Fibroblast of peridontal ligament (primary cell): ENCODE measurements around the gene SLC39A8.

Source experiments
- DNase-seq: peaks from one replicate; pipeline ENCODE4 v3.0.0-alpha.2; 2010; ENCODE audit errors: extremely low read depth

The SLC39A8 gene

GRCh38 chr4:102234243-102234838 lies 110.9 kb downstream of the SLC39A8 start:
- no peak for DNase-seq

- no peak for DNase-seq
These were observed 115.1 kb downstream of the SLC39A8 start for GRCh38 chr4:102230194-102230593.

GRCh38 chr4:102227388-102227787 lies 117.9 kb downstream of the SLC39A8 start:
- no peak for DNase-seq

- DNase-seq: no peak
These were observed 121.8 kb downstream of the SLC39A8 start for GRCh38 chr4:102223461-102223860.

GRCh38 chr4:102222838-102223409 lies 122.4 kb downstream of the SLC39A8 start:
- no peak for DNase-seq

GRCh38 chr4:102219129-102219528 lies 126.2 kb downstream of the SLC39A8 start:
- DNase-seq: no peak

- no peak for DNase-seq
These were observed 126.6 kb downstream of the SLC39A8 start for GRCh38 chr4:102218656-102219055.

- no peak for DNase-seq
These were observed 127.4 kb downstream of the SLC39A8 start for GRCh38 chr4:102217775-102218355.

- DNase-seq: no peak
These were observed 127.9 kb downstream of the SLC39A8 start for GRCh38 chr4:102217345-102217744.

GRCh38 chr4:102216666-102217065 lies 128.6 kb downstream of the SLC39A8 start:
- no peak for DNase-seq

GRCh38 chr4:102213031-102213430 lies 132.3 kb downstream of the SLC39A8 start:
- DNase-seq: no peak
